Liver (tissue), 9 donors: ENCODE measurements around the gene CDC16. TPM values are rescaled to one million over a fixed set of nuclear protein-coding genes. Genes with fewer than 3 reads are reported as not detected.

Source experiments
- DNase-seq: peaks from one replicate; pipeline ENCODE4 v3.0.0-alpha.2; 2017; ENCODE audit warnings: low spot score
- H3K27ac ChIP-seq, 2 donors: one replicate each; pipeline ENCODE4 v1.7.0; 2013; ENCODE audit warnings: inconsistent platforms in 2 of 2, low read length in 2 of 2, control low read depth in 1 of 2, low read depth in 1 of 2, mild to moderate bottlenecking in 1 of 2
- H3K27me3 ChIP-seq, 4 donors: one replicate each; pipeline versions ENCODE4 v1.6.1 to v1.7.0; 2013; ENCODE audit warnings: low read length in 3 of 4, inconsistent platforms in 1 of 4, mild to moderate bottlenecking in 1 of 4, moderate library complexity in 1 of 4; ENCODE audit not compliant: control insufficient read depth in 4 of 4, insufficient read depth in 4 of 4
- H3K36me3 ChIP-seq, 4 donors: one replicate each; pipeline versions ENCODE4 v1.6.1 to v1.7.0; 2013; ENCODE audit warnings: low read length in 3 of 4, mild to moderate bottlenecking in 3 of 4, low read depth in 1 of 4, moderate library complexity in 1 of 4; ENCODE audit not compliant: control insufficient read depth in 4 of 4, insufficient read depth in 3 of 4
- H3K4me1 ChIP-seq, 4 donors: one replicate each; pipeline versions ENCODE4 v1.6.1 to v1.7.0; 2013; ENCODE audit warnings: low read length in 3 of 4, mild to moderate bottlenecking in 3 of 4, moderate library complexity in 1 of 4; ENCODE audit not compliant: control insufficient read depth in 4 of 4, insufficient read depth in 4 of 4
- H3K4me3 ChIP-seq, 3 donors: one replicate each; pipeline versions ENCODE4 v1.6.1 to v1.7.0; 2013; ENCODE audit warnings: low read length in 3 of 3, control low read depth in 1 of 3, low read depth in 1 of 3, mild to moderate bottlenecking in 1 of 3
- H3K9ac ChIP-seq, 2 donors: one replicate each; pipeline ENCODE4 v1.7.0; 2013; ENCODE audit warnings: low read length in 2 of 2, mild to moderate bottlenecking in 2 of 2, moderate library complexity in 2 of 2, control low read depth in 1 of 2, low read depth in 1 of 2
- H3K9me3 ChIP-seq, 4 donors: one replicate each; pipeline versions ENCODE4 v1.6.1 to v1.7.0; 2013; ENCODE audit warnings: low read length in 3 of 4; ENCODE audit not compliant: control insufficient read depth in 4 of 4
- ATF3 ChIP-seq: IDR thresholded peaks from 2 replicates; pipeline ENCODE4 v1.6.1; 2016; ENCODE audit warnings: antibody characterized with exemption
- CTCF ChIP-seq: fragments of 150-350 bp; IDR thresholded peaks from 2 replicates; pipeline ENCODE4 v1.5.1; 2017; ENCODE audit warnings: improper control_type of control experiment, low read depth, low read length; ENCODE audit not compliant: missing input control
- EGR1 ChIP-seq, 2 donors: IDR thresholded peaks; 2 replicates each; pipeline ENCODE4 v1.6.1; 2016 to 2018; ENCODE audit warnings: antibody characterized with exemption in 2 of 2, low read depth in 2 of 2
- FOXA1 ChIP-seq: IDR thresholded peaks from 2 replicates; pipeline ENCODE4 v1.6.1; 2016; ENCODE audit warnings: antibody characterized with exemption
- FOXA2 ChIP-seq: IDR thresholded peaks from 2 replicates; pipeline ENCODE4 v1.6.1; 2016; ENCODE audit warnings: antibody characterized with exemption
- GABPA ChIP-seq, 2 donors: IDR thresholded peaks in 1 of 2; conservative IDR thresholded peaks in 1 of 2; 2 replicates each; pipeline ENCODE4 v1.6.1; 2016; ENCODE audit warnings: antibody characterized with exemption in 2 of 2, mild to moderate bottlenecking in 1 of 2, moderate library complexity in 1 of 2
- HNF4A ChIP-seq, 2 donors: conservative IDR thresholded peaks; 2 replicates each; pipeline ENCODE4 v1.6.1; 2016; ENCODE audit warnings: antibody characterized with exemption in 2 of 2, mild to moderate bottlenecking in 2 of 2
- HNF4G ChIP-seq: IDR thresholded peaks from 2 replicates; pipeline ENCODE4 v1.6.1; 2016; ENCODE audit warnings: antibody characterized with exemption
- JUND ChIP-seq, 2 donors: IDR thresholded peaks; 2 replicates each; pipeline ENCODE4 v1.6.1; 2016; ENCODE audit warnings: antibody characterized with exemption in 2 of 2
- MAX ChIP-seq: IDR thresholded peaks from 2 replicates; pipeline ENCODE4 v1.6.1; 2016; ENCODE audit warnings: antibody characterized with exemption
- NR2F2 ChIP-seq: IDR thresholded peaks from 2 replicates; pipeline ENCODE4 v1.6.1; 2016; ENCODE audit warnings: antibody characterized with exemption
- RAD21 ChIP-seq, 2 donors: IDR thresholded peaks; 2 replicates each; pipeline ENCODE4 v1.6.1; 2016; ENCODE audit warnings: antibody characterized with exemption in 2 of 2, mild to moderate bottlenecking in 2 of 2
- REST ChIP-seq: IDR thresholded peaks from 2 replicates; pipeline ENCODE4 v1.6.1; 2016; ENCODE audit warnings: antibody characterized with exemption, mild to moderate bottlenecking
- RXRA ChIP-seq, 2 donors: IDR thresholded peaks; 2 replicates each; pipeline ENCODE4 v1.6.1; 2017 to 2018; ENCODE audit warnings: antibody characterized with exemption in 2 of 2, mild to moderate bottlenecking in 1 of 2
- TAF1 ChIP-seq: conservative IDR thresholded peaks from 2 replicates; pipeline ENCODE4 v1.6.1; 2016; ENCODE audit warnings: antibody characterized with exemption, mild to moderate bottlenecking
- YY1 ChIP-seq: IDR thresholded peaks from 2 replicates; pipeline ENCODE4 v1.6.1; 2016; ENCODE audit warnings: antibody characterized with exemption, mild to moderate bottlenecking
- ZBTB33 ChIP-seq: IDR thresholded peaks from 2 replicates; pipeline ENCODE4 v1.6.1; 2016; ENCODE audit warnings: antibody characterized with exemption
- WGBS: extraction: QIAGEN DNeasy Blood & Tissue Kit; methylation state at CpG from one replicate; pipeline ENCODE4 v1.1.7; 2013; 5-methylcytosine and 5-hydroxymethylcytosine counted together
- polyA plus RNA-seq, 2 donors: library from polyadenylated mRNA; stranded (reverse) in 1 of 2; unstranded in 1 of 2; fragments of 200-250 nt in 1 of 2; fragments of >200 nt in 1 of 2; fragmentation: Nextera tagmentation in 1 of 2; extraction: Ambion mirVana in 1 of 2; gene quantifications; one replicate each; pipeline versions ENCODE4 v1.2.1 to v1.2.3, GENCODE V29; 2013 to 2015
- total RNA-seq, 2 donors: library from RNA; depleted of rRNA; stranded (reverse); fragments of >200 nt; gene quantifications; one replicate each; pipeline ENCODE4 v1.2.3, GENCODE V29; 2014
- donor health status: healthy.
- donor health status: healthy.
- donor health status: healthy.
- donor health status: healthy.
- donor health status: healthy.

Gene CDC16
- total and polyA plus RNA-seq, 4 donors, result 23.0 to 38.7 (median 30.8) TPM

- H3K27me3 ChIP-seq, result no peaks in the 10 kb centered on the region
- TF ChIP-seq FOXA1 (no peak), HNF4A (conservative IDR thresholded peaks at IDR 0.05) (no peak), HNF4G (no peak), YY1 (no peak), TAF1 (no peak), CTCF (no peak), REST (no peak), NR2F2 (no peak), JUND (IDR thresholded peaks at IDR 0.05) (no peak), GABPA (IDR thresholded peaks at IDR 0.05 in 1 of 2, conservative IDR thresholded peaks at IDR 0.05 in 1 of 2) (no peak), MAX (no peak), RAD21 (IDR thresholded peaks at IDR 0.05) (no peak), EGR1 (IDR thresholded peaks at IDR 0.05; ENCODE audit: low read depth in 2 of 2) (no peak), ZBTB33 (no peak), RXRA (IDR thresholded peaks at IDR 0.05) (no peak), ATF3 (no peak), FOXA2 (no peak)
- no peaks in the 10 kb centered on the region for H3K4me1 ChIP-seq
- no peak overlapping the region for H3K9ac ChIP-seq
- no peak overlapping the region for H3K4me3 ChIP-seq
- no peak overlapping the region for H3K27ac ChIP-seq
- no peaks in the 10 kb centered on the region for H3K9me3 ChIP-seq
- H3K36me3 ChIP-seq, result peaks cover 9 to 65% (median 50%) of the 10 kb centered on the region in 4 donors
- DNase-seq, result no peak
- 93% methylated on average over 4 of the region's 4 CpGs for WGBS
Measured at GRCh38 chr13:114269281-114269770, 34.6 kb downstream of the CDC16 start.
